Activated T-helper 1 cell treated with anti-CD3 and anti-CD28 coated beads, Interleukin-12 subunit alpha, Interleukin-12 subunit beta, Interleukin-2, Interleukin-4 antibody, amounts not matched to agents 30 ng/mL and 10 ng/mL and 1 ng/mL, durations not matched to agents 14 hours and 24 hours and 36 hours (primary cell): ENCODE data around the gene ADGRB3. TPM values are rescaled to one million over a fixed set of nuclear protein-coding genes. Genes with fewer than 3 reads are reported as not detected.

Experiments used
- DNase-seq: peaks from one replicate; pipeline ENCODE4 v3.0.0; 2021; ENCODE audit warnings: low spot score
- H3K27ac Mint-ChIP-seq: one replicate; pipeline ENCODE4 v1.8.0; 2021; ENCODE audit warnings: mild to moderate bottlenecking, mixed read lengths
- H3K27me3 Mint-ChIP-seq: one replicate; pipeline ENCODE4 v1.8.0; 2022; ENCODE audit warnings: mild to moderate bottlenecking, moderate library complexity, mixed read lengths; ENCODE audit not compliant: insufficient read depth
- H3K36me3 Mint-ChIP-seq: one replicate; pipeline ENCODE4 v1.8.0; 2021; ENCODE audit warnings: low read depth, mixed read lengths
- H3K4me1 Mint-ChIP-seq: one replicate; pipeline ENCODE4 v1.8.0; 2021; ENCODE audit warnings: low read depth, mixed read lengths
- H3K4me3 Mint-ChIP-seq: one replicate; pipeline ENCODE4 v1.8.0; 2021; ENCODE audit warnings: mild to moderate bottlenecking, moderate library complexity, mixed read lengths
- H3K9me3 Mint-ChIP-seq: one replicate; pipeline ENCODE4 v1.8.0; 2021; ENCODE audit warnings: mixed read lengths
- intact Hi-C: fragments of 100-400 bp; cut with micrococcal nuclease; formaldehyde crosslinking; loops from one replicate; pipeline ENCODE4 v1.15.1; 2024
- total RNA-seq: library from RNA; stranded (reverse); gene quantifications from 2 replicates; pipeline ENCODE4 v1.2.3, GENCODE V29; 2022

Gene ADGRB3
- total RNA-seq, 1 donor from 2014 or later = not detected

- Mint-ChIP-seq H3K4me1 (no peaks in the 10 kb centered on the region), H3K4me3 (no peak overlapping the region)
- intact Hi-C loops = no loop called here
These were observed 83.4 kb downstream of the ADGRB3 start for GRCh38 chr6:68718385-68719073.

GRCh38 chr6:68719761-68720160 lies 84.7 kb downstream of the ADGRB3 start:
- intact Hi-C loops = no loop called here
- DNase-seq = no peak
- Mint-ChIP-seq H3K4me1 (no peaks in the 10 kb centered on the region), H3K27ac (no peak overlapping the region), H3K4me3 (no peak overlapping the region), H3K9me3 (peaks cover 3% of the 10 kb centered on the region), H3K36me3 (no peaks in the 10 kb centered on the region), H3K27me3 (no peaks in the 10 kb centered on the region)

More at GRCh38 chr6:68718385-68719073, 83.4 kb downstream of the ADGRB3 start:
- H3K36me3 Mint-ChIP-seq = no peaks in the 10 kb centered on the region
- H3K27ac Mint-ChIP-seq = no peak overlapping the region
- no peaks in the 10 kb centered on the region for H3K27me3 Mint-ChIP-seq
- H3K9me3 Mint-ChIP-seq = peaks cover 3% of the 10 kb centered on the region
- no peak for DNase-seq

- peaks cover 3% of the 10 kb centered on the region for H3K9me3 Mint-ChIP-seq
- no peaks in the 10 kb centered on the region for H3K36me3 Mint-ChIP-seq
- H3K4me1 Mint-ChIP-seq = no peaks in the 10 kb centered on the region
- no peak overlapping the region for H3K4me3 Mint-ChIP-seq
- intact Hi-C loops = no loop called here
- no peak for DNase-seq
- H3K27me3 Mint-ChIP-seq = no peaks in the 10 kb centered on the region
- H3K27ac Mint-ChIP-seq = no peak overlapping the region
These were observed 87.9 kb downstream of the ADGRB3 start for GRCh38 chr6:68722891-68723527.

GRCh38 chr6:68724060-68724459 lies 89.0 kb downstream of the ADGRB3 start:
- DNase-seq = no peak
- intact Hi-C loops = no loop called here
- Mint-ChIP-seq H3K4me1 (no peaks in the 10 kb centered on the region), H3K27ac (no peak overlapping the region), H3K27me3 (no peaks in the 10 kb centered on the region), H3K4me3 (no peak overlapping the region), H3K36me3 (no peaks in the 10 kb centered on the region), H3K9me3 (peaks cover 3% of the 10 kb centered on the region)

GRCh38 chr6:68726337-68726736 lies 91.3 kb downstream of the ADGRB3 start:
- Mint-ChIP-seq H3K36me3 (no peaks in the 10 kb centered on the region), H3K27me3 (no peaks in the 10 kb centered on the region), H3K4me1 (no peaks in the 10 kb centered on the region), H3K27ac (no peak overlapping the region), H3K4me3 (no peak overlapping the region), H3K9me3 (no peaks in the 10 kb centered on the region)
- intact Hi-C loops = no loop called here
- no peak for DNase-seq

- Mint-ChIP-seq H3K4me3 (no peak overlapping the region), H3K27me3 (no peaks in the 10 kb centered on the region), H3K36me3 (no peaks in the 10 kb centered on the region), H3K27ac (no peak overlapping the region), H3K4me1 (no peaks in the 10 kb centered on the region), H3K9me3 (no peaks in the 10 kb centered on the region)
- DNase-seq = no peak
- intact Hi-C loops = no loop called here
These were observed 91.9 kb downstream of the ADGRB3 start for GRCh38 chr6:68726992-68727391.

- no peaks in the 10 kb centered on the region for H3K4me1 Mint-ChIP-seq
- DNase-seq = no peak
- no peak overlapping the region for H3K27ac Mint-ChIP-seq
- no peaks in the 10 kb centered on the region for H3K36me3 Mint-ChIP-seq
- intact Hi-C loops = no loop called here
- no peak overlapping the region for H3K4me3 Mint-ChIP-seq
- no peaks in the 10 kb centered on the region for H3K27me3 Mint-ChIP-seq
- no peaks in the 10 kb centered on the region for H3K9me3 Mint-ChIP-seq
These were observed 92.6 kb downstream of the ADGRB3 start for GRCh38 chr6:68727699-68728098.

- Mint-ChIP-seq H3K9me3 (no peaks in the 10 kb centered on the region), H3K27me3 (no peaks in the 10 kb centered on the region), H3K27ac (no peak overlapping the region), H3K36me3 (no peaks in the 10 kb centered on the region), H3K4me1 (no peaks in the 10 kb centered on the region), H3K4me3 (no peak overlapping the region)
- intact Hi-C loops = no loop called here
- DNase-seq = no peak
These were observed 93.3 kb downstream of the ADGRB3 start for GRCh38 chr6:68728159-68728979.

GRCh38 chr6:68729377-68729903 lies 94.4 kb downstream of the ADGRB3 start:
- H3K9me3 Mint-ChIP-seq = no peaks in the 10 kb centered on the region
- H3K36me3 Mint-ChIP-seq = no peaks in the 10 kb centered on the region
- no peaks in the 10 kb centered on the region for H3K27me3 Mint-ChIP-seq
- intact Hi-C loops = no loop called here
- H3K4me3 Mint-ChIP-seq = no peak overlapping the region
- no peak overlapping the region for H3K27ac Mint-ChIP-seq
- H3K4me1 Mint-ChIP-seq = no peaks in the 10 kb centered on the region
- DNase-seq = no peak

GRCh38 chr6:68730291-68731054 lies 95.4 kb downstream of the ADGRB3 start:
- Mint-ChIP-seq H3K27ac (no peak overlapping the region), H3K36me3 (no peaks in the 10 kb centered on the region), H3K4me3 (no peak overlapping the region), H3K9me3 (no peaks in the 10 kb centered on the region), H3K4me1 (no peaks in the 10 kb centered on the region), H3K27me3 (no peaks in the 10 kb centered on the region)
- intact Hi-C loops = no loop called here
- no peak for DNase-seq

GRCh38 chr6:68732423-68732822 lies 97.3 kb downstream of the ADGRB3 start:
- no peaks in the 10 kb centered on the region for H3K4me1 Mint-ChIP-seq
- H3K27ac Mint-ChIP-seq = no peak overlapping the region
- intact Hi-C loops = no loop called here
- no peak for DNase-seq
- H3K36me3 Mint-ChIP-seq = no peaks in the 10 kb centered on the region
- no peaks in the 10 kb centered on the region for H3K27me3 Mint-ChIP-seq
- H3K9me3 Mint-ChIP-seq = no peaks in the 10 kb centered on the region
- H3K4me3 Mint-ChIP-seq = no peak overlapping the region

- Mint-ChIP-seq H3K4me3 (no peak overlapping the region), H3K36me3 (no peaks in the 10 kb centered on the region), H3K27ac (no peak overlapping the region), H3K9me3 (no peaks in the 10 kb centered on the region), H3K27me3 (no peaks in the 10 kb centered on the region), H3K4me1 (no peaks in the 10 kb centered on the region)
- no peak for DNase-seq
- intact Hi-C loops = no loop called here
These were observed 100.8 kb downstream of the ADGRB3 start for GRCh38 chr6:68735866-68736265.
